ENCODE data around the gene SSR4.

SSR4 gene

GRCh38 chrX:153769158-153769864, 25.2 kb upstream of the SSR4 start:
- DNase-seq (ENCODE audit: low read depth) = no peak
- H3K4me3 ChIP-seq (ENCODE audit: low read depth, low read length) = no peak overlapping the region
- no peak for TF ChIP-seq CTCF (IDR thresholded peaks at IDR 0.05; ENCODE audit: low read depth, low read length)
- TF ChIP-seq POLR2A (IDR thresholded peaks at IDR 0.05; ENCODE audit: extremely low read depth, insufficient read length) = no peak
- TF ChIP-seq MYC (IDR thresholded peaks at IDR 0.05; ENCODE audit: low read depth, low read length) = no peak
- TF ChIP-seq MAX (IDR thresholded peaks at IDR 0.05; ENCODE audit: low read depth, low read length) = no peak

- DNase-seq (ENCODE audit: low read depth) = no peak
- no peak overlapping the region for H3K4me3 ChIP-seq (ENCODE audit: low read depth, low read length)
- TF ChIP-seq MAX (IDR thresholded peaks at IDR 0.05; ENCODE audit: low read depth, low read length) = no peak
- TF ChIP-seq POLR2A (IDR thresholded peaks at IDR 0.05; ENCODE audit: extremely low read depth, insufficient read length) = no peak
- no peak for TF ChIP-seq CTCF (IDR thresholded peaks at IDR 0.05; ENCODE audit: low read depth, low read length)
- TF ChIP-seq MYC (IDR thresholded peaks at IDR 0.05; ENCODE audit: low read depth, low read length) = no peak
Measured at GRCh38 chrX:153769865-153770600, 24.4 kb upstream of the SSR4 start.

GRCh38 chrX:153770601-153771414, 23.7 kb upstream of the SSR4 start:
- no peak for DNase-seq (ENCODE audit: low read depth)
- H3K4me3 ChIP-seq (ENCODE audit: low read depth, low read length) = no peak overlapping the region
- TF ChIP-seq MAX (IDR thresholded peaks at IDR 0.05; ENCODE audit: low read depth, low read length) = no peak
- TF ChIP-seq MYC (IDR thresholded peaks at IDR 0.05; ENCODE audit: low read depth, low read length) = no peak
- no peak for TF ChIP-seq POLR2A (IDR thresholded peaks at IDR 0.05; ENCODE audit: extremely low read depth, insufficient read length)
- no peak for TF ChIP-seq CTCF (IDR thresholded peaks at IDR 0.05; ENCODE audit: low read depth, low read length)

GRCh38 chrX:153771415-153772315, 22.8 kb upstream of the SSR4 start:
- TF ChIP-seq MAX (IDR thresholded peaks at IDR 0.05; ENCODE audit: low read depth, low read length) = no peak
- TF ChIP-seq POLR2A (IDR thresholded peaks at IDR 0.05; ENCODE audit: extremely low read depth, insufficient read length) = no peak
- no peak for TF ChIP-seq CTCF (IDR thresholded peaks at IDR 0.05; ENCODE audit: low read depth, low read length)
- no peak for TF ChIP-seq MYC (IDR thresholded peaks at IDR 0.05; ENCODE audit: low read depth, low read length)
- no peak for DNase-seq (ENCODE audit: low read depth)
- H3K4me3 ChIP-seq (ENCODE audit: low read depth, low read length) = no peak overlapping the region
